ENCODE data around the gene GPBP1. TPM values are rescaled to one million over a fixed set of nuclear protein-coding genes. Genes with fewer than 3 reads are reported as not detected.

Gene GPBP1
- total and polyA plus RNA-seq, 5 donors = 44.7 to 70.8 (median 58.4) TPM

DNA sequence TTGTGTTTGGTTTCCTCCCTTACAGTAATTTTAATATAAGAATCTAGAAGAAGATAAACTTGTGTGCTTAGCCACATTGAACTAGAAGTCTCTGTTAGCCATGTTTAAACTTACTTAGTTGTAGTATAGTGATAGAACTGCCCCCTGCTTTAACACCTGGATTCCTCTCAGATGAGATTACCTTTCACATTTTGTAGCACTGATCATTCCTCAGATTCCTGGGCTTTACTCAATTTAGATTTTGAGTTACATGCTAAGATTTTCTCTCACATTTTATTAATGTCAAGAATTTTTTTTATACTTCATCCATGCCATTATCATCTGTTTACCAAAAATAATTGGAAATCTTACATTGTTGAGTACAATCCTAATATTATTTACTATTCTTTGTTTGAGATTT lies 70.5 kb downstream of the GPBP1 start:
- no peak for ATAC-seq
- Histone ChIP-seq H3K27me3 (ENCODE audit: control insufficient read depth, insufficient read depth) (no peaks in the 10 kb centered on the region), H3K27ac (ENCODE audit: low read length) (no peak overlapping the region), H3K4me3 (ENCODE audit: low read length) (no peak overlapping the region), H3K4me1 (ENCODE audit: control insufficient read depth, insufficient read depth, low read length) (no peaks in the 10 kb centered on the region), H3K9me3 (ENCODE audit: control insufficient read depth, low read length) (no peaks in the 10 kb centered on the region)
- no peak for DNase-seq
- intact Hi-C loops (cut with DNase I) = no loop called here

DNA sequence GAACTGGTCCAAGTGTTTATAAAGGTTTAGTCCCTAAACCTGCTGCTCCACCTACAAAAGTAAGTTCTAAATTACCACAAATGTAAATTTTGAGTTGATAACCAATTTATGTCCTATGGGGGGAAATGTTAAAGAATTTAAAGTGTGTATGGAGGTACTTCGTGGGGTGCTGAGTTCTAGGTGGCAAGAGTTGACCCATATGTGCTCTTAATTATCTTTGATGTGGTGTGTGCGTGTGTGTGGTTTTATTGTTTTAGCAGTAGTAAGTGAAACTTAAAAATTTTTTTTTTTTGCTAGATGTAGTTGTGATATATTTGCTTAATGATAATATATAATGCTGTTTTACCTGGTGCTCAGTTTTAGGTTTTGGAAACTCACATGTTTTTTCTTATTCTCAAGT lies 72.6 kb downstream of the GPBP1 start:
- ATAC-seq = no peak
- DNase-seq = no peak
- Histone ChIP-seq H3K27ac (ENCODE audit: low read length) (no peak overlapping the region), H3K4me1 (ENCODE audit: control insufficient read depth, insufficient read depth, low read length) (no peaks in the 10 kb centered on the region), H3K4me3 (ENCODE audit: low read length) (no peak overlapping the region), H3K9me3 (ENCODE audit: control insufficient read depth, low read length) (no peaks in the 10 kb centered on the region), H3K27me3 (ENCODE audit: control insufficient read depth, insufficient read depth) (no peaks in the 10 kb centered on the region)
- WGBS = 96% methylated on average over 2 of the region's 2 CpGs
- intact Hi-C loops (cut with DNase I) = no loop called here

DNA sequence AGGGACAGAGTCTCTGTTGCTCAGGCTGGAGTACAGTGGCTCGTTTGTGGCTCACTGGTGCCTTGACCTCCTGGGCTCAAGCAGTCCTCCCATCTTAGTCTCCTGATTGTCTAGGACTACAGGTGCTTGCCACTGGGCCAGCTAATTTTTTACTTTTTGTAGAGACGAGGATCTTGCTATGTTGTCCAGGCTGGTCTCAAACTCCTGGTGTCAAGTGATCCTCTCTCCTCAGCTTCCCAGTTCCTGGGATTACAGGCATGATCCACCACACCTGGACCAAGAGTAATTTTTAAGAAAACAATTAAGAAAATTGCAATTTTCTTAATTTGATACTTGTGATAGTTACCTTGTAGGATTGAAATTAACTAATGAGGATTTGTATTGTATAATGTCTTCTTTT lies 73.9 kb downstream of the GPBP1 start:
- 96% methylated on average over 2 of the region's 2 CpGs for WGBS
- Histone ChIP-seq H3K4me3 (ENCODE audit: low read length) (no peak overlapping the region), H3K27me3 (ENCODE audit: control insufficient read depth, insufficient read depth) (no peaks in the 10 kb centered on the region), H3K4me1 (ENCODE audit: control insufficient read depth, insufficient read depth, low read length) (no peaks in the 10 kb centered on the region), H3K27ac (ENCODE audit: low read length) (no peak overlapping the region), H3K9me3 (ENCODE audit: control insufficient read depth, low read length) (no peaks in the 10 kb centered on the region)
- ATAC-seq (no peak), DNase-seq (no peak)
- intact Hi-C loops (cut with DNase I) = no loop called here

DNA sequence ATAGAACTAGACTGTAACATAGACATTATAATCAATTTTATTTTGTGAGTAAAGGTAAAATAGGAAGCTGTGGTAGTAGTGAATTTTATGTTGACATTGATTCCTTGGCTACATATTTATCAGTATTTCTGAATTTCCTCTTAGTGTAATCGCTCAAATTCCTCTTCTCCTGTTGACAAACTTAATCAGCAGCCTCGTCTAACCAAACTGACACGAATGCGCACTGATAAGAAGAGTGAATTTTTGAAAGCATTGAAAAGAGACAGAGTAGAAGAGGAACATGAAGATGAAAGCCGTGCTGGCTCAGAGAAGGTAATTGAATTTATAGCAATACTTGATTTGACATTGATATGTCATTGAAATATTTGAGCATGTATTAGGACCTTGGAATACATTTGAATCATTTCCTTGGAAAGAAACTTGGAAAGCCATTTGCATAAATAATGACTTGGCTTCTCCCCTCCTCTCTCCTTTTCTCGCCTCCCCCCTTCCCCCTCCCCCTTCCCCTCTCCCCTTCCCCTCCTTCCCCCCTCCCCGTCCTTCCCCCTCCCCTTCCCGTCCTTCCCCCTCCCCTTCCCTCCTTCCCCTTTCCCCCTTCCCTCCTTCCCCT lies 75.5 kb downstream of the GPBP1 start:
- ATAC-seq (no peak), DNase-seq (no peak)
- Histone ChIP-seq H3K4me1 (ENCODE audit: control insufficient read depth, insufficient read depth, low read length) (no peaks in the 10 kb centered on the region), H3K4me3 (ENCODE audit: low read length) (no peak overlapping the region), H3K9me3 (ENCODE audit: control insufficient read depth, low read length) (no peaks in the 10 kb centered on the region), H3K27me3 (ENCODE audit: control insufficient read depth, insufficient read depth) (no peaks in the 10 kb centered on the region), H3K27ac (ENCODE audit: low read length) (no peak overlapping the region)
- intact Hi-C loops (cut with DNase I) = no loop called here
- WGBS = 67% methylated on average over 8 of the region's 8 CpGs

DNA sequence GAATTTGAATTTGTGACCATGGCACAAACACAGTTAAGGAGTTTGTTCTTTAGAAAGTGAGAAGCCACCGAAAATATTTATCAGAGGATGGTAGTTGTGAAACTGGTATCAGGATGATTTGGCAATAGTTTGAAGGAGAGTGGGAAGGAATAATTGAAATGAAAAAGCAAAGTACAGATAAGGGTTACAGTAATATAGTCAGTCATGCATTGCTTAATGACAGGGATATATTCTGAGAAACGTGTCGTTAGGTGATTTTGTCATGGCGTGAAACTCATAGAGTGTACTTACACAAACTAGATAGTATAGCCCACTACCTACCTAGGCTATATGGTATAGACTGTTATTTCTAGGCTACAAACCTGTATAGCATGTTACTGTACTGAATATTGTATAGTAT lies 84.2 kb downstream of the GPBP1 start:
- H3K27ac ChIP-seq (ENCODE audit: low read length) = no peak overlapping the region
- H3K9me3 ChIP-seq (ENCODE audit: control insufficient read depth, low read length) = no peaks in the 10 kb centered on the region
- 65% methylated on average over 4 of the region's 4 CpGs for WGBS
- no peak for ATAC-seq
- H3K4me3 ChIP-seq (ENCODE audit: low read length) = no peak overlapping the region
- no peaks in the 10 kb centered on the region for H3K4me1 ChIP-seq (ENCODE audit: control insufficient read depth, insufficient read depth, low read length)
- intact Hi-C loops (cut with DNase I) = no loop called here
- no peaks in the 10 kb centered on the region for H3K27me3 ChIP-seq (ENCODE audit: control insufficient read depth, insufficient read depth)
- DNase-seq = no peak

DNA sequence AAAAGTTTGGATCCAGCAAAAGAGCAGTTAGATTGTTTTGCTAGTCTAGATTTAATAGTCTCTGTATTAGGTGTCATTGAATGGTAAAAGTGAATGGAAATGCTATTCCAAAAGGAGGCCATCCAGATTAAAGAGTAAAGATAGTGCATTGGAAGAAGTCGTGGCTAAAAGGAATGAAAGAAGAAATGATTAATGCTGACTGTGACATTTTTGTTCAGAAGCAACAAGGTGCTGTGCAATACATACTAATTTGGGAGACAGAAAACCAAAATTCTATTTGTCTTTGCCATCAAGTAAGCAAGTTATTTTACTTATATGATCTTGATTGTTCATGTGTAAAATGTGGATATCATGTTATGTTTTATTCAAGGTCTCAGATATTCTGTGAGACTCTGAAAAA lies 85.1 kb downstream of the GPBP1 start:
- Histone ChIP-seq H3K4me3 (ENCODE audit: low read length) (no peak overlapping the region), H3K27ac (ENCODE audit: low read length) (no peak overlapping the region), H3K27me3 (ENCODE audit: control insufficient read depth, insufficient read depth) (no peaks in the 10 kb centered on the region), H3K9me3 (ENCODE audit: control insufficient read depth, low read length) (no peaks in the 10 kb centered on the region), H3K4me1 (ENCODE audit: control insufficient read depth, insufficient read depth, low read length) (no peaks in the 10 kb centered on the region)
- no peak for ATAC-seq
- 49% methylated on average over 1 of the region's 1 CpG for WGBS
- no peak for DNase-seq
- intact Hi-C loops (cut with DNase I) = no loop called here

DNA sequence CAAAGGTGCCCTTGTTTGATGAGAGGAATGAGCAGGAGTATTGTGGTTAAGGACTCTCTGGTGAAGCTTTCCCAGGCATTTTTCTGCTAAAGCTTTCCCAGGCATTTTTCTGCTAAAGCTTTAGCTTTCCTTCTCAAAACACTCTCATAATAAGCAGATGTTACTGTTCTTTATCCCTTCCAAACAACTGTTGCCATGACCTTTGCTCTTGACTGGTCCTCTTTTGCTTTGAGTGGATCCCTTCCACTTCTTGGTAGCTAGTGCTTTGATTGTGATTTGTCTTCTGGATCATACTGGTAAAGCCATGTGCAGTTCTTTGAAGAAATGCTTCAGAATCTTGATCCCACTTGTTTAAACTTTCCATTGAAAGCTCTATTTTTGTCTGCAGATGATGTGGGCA lies 85.8 kb downstream of the GPBP1 start:
- Histone ChIP-seq H3K4me3 (ENCODE audit: low read length) (no peak overlapping the region), H3K27me3 (ENCODE audit: control insufficient read depth, insufficient read depth) (no peaks in the 10 kb centered on the region), H3K27ac (ENCODE audit: low read length) (no peak overlapping the region), H3K4me1 (ENCODE audit: control insufficient read depth, insufficient read depth, low read length) (no peaks in the 10 kb centered on the region), H3K9me3 (ENCODE audit: control insufficient read depth, low read length) (no peaks in the 10 kb centered on the region)
- ATAC-seq = no peak
- no peak for DNase-seq
- intact Hi-C loops (cut with DNase I) = no loop called here

DNA sequence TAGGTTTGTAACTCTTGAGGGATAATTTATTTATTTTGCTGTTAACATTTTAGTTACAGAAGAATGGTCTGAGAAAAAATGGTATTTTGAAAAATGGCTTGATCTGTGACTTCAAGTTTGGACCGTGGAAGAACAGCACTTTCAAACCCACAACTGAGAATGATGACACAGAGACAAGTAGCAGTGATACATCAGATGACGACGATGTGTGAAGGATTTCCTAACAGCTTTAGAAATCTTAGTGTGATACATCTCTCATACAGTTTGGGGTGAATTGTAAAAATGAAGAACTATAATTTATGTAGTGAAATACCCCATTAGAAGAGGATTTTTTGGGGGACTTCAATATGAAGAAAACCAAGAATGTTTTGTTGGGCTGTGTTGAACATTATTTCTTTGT lies 88.7 kb downstream of the GPBP1 start:
- Histone ChIP-seq H3K4me3 (ENCODE audit: low read length) (no peak overlapping the region), H3K27ac (ENCODE audit: low read length) (no peak overlapping the region), H3K4me1 (ENCODE audit: control insufficient read depth, insufficient read depth, low read length) (no peaks in the 10 kb centered on the region), H3K27me3 (ENCODE audit: control insufficient read depth, insufficient read depth) (no peaks in the 10 kb centered on the region), H3K9me3 (ENCODE audit: control insufficient read depth, low read length) (no peaks in the 10 kb centered on the region)
- DNase-seq (no peak), ATAC-seq (no peak)
- intact Hi-C loops (cut with DNase I) = no loop called here
- WGBS = 87% methylated on average over 3 of the region's 3 CpGs

DNA sequence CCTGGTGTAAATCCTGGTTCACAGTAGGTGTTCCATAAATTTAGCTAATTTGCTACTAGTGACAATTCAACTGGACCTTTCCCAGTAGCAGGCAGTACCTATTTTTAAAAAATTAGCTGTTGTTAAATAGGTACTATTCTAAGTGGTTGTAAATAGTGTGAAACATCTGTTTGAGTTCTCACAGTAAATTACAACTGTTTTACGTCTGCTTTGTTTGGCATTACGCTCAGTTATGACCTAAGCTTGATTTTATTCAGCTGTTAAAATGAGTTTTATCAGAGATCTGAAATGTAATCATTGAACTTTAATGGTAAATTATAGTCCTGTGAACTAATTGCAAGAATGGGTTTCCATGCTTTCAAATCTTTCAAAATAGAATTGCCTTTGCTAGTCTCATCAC lies 93.9 kb downstream of the GPBP1 start:
- Histone ChIP-seq H3K27ac (ENCODE audit: low read length) (no peak overlapping the region), H3K4me3 (ENCODE audit: low read length) (no peak overlapping the region), H3K4me1 (ENCODE audit: control insufficient read depth, insufficient read depth, low read length) (no peaks in the 10 kb centered on the region), H3K9me3 (ENCODE audit: control insufficient read depth, low read length) (no peaks in the 10 kb centered on the region), H3K27me3 (ENCODE audit: control insufficient read depth, insufficient read depth) (no peaks in the 10 kb centered on the region)
- intact Hi-C loops (cut with DNase I) = no loop called here
- ATAC-seq = no peak
- DNase-seq = no peak
- 45% methylated on average over 2 of the region's 2 CpGs for WGBS

DNA sequence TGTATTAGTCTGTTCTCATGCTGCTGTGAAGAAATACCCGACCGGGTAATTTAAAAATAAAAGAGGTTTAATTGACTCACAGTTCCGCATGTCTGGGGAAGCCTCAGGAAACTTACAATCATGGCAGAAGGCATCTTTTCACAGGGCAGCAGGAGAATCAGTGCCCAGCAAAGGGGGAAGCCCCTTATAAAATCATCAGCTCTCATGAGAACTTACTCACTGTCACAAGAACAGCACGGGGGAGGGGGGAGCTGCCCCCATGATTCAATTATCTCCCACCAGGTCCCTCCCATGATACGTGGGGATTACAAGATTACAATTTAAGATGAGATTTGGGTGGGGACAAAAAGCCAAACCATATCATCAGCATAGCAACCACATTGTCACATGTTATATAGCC lies 102.5 kb downstream of the GPBP1 start:
- no peaks in the 10 kb centered on the region for H3K27me3 ChIP-seq (ENCODE audit: control insufficient read depth, insufficient read depth)
- intact Hi-C loops (cut with DNase I) = no loop called here
- no peak for ATAC-seq
- H3K4me3 ChIP-seq (ENCODE audit: low read length) = no peak overlapping the region
- H3K9me3 ChIP-seq (ENCODE audit: control insufficient read depth, low read length) = no peaks in the 10 kb centered on the region
- 72% methylated on average over 5 of the region's 5 CpGs for WGBS
- DNase-seq = no peak
- H3K27ac ChIP-seq (ENCODE audit: low read length) = no peak overlapping the region
- H3K4me1 ChIP-seq (ENCODE audit: control insufficient read depth, insufficient read depth, low read length) = no peaks in the 10 kb centered on the region

DNA sequence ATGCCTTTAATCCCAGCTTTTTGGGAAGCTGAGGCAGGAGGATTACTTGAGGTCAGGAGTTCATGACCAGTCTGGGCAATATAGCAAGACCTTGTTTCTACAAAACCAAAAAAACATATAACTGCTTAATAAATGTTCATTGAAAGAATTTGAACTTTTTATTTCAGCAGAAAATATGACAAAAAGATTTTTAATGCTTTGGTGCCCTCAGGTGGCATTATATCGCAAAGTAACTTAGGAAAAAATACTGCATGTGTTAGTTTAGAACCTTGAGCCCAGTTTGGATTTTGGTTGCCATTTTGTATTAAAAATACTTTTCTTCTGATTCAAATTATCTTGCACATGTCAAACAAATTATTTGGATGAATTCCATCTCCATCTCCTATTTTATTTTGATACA lies 103.2 kb downstream of the GPBP1 start:
- Histone ChIP-seq H3K4me1 (ENCODE audit: control insufficient read depth, insufficient read depth, low read length) (no peaks in the 10 kb centered on the region), H3K27me3 (ENCODE audit: control insufficient read depth, insufficient read depth) (no peaks in the 10 kb centered on the region), H3K4me3 (ENCODE audit: low read length) (no peak overlapping the region), H3K9me3 (ENCODE audit: control insufficient read depth, low read length) (no peaks in the 10 kb centered on the region), H3K27ac (ENCODE audit: low read length) (no peak overlapping the region)
- WGBS = 94% methylated on average over 1 of the region's 1 CpG
- intact Hi-C loops (cut with DNase I) = no loop called here
- ATAC-seq = no peak
- DNase-seq = no peak

DNA sequence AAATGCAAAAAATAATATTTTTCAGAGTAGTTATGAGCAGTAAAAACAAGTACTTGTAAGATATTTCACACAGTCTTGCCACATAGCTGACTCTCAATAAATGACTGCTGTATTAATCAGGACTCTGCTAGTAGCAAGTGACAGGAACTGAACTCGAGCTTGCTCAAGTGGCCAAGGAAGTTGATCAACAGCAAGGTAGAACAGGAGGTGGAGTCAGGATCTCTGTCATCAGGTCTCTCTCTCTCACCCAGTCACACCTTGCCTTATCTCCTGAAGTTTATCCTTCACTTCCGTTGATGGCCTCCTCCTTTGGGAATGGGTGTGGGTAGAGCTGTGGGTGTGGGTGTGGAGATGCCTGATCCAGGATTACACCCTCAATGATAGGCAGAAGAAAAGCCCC lies 107.0 kb downstream of the GPBP1 start:
- H3K9me3 ChIP-seq (ENCODE audit: control insufficient read depth, low read length) = no peaks in the 10 kb centered on the region
- no peak for ATAC-seq
- intact Hi-C loops (cut with DNase I) = no loop called here
- H3K27ac ChIP-seq (ENCODE audit: low read length) = no peak overlapping the region
- H3K27me3 ChIP-seq (ENCODE audit: control insufficient read depth, insufficient read depth) = no peaks in the 10 kb centered on the region
- no peak for DNase-seq
- no peak overlapping the region for H3K4me3 ChIP-seq (ENCODE audit: low read length)
- WGBS = 42% methylated on average over 2 of the region's 2 CpGs
- H3K4me1 ChIP-seq (ENCODE audit: control insufficient read depth, insufficient read depth, low read length) = no peaks in the 10 kb centered on the region
